Thymus (tissue), 11 donors: Measurements from ENCODE around the gene DGKD. TPM values are rescaled to one million over a fixed set of nuclear protein-coding genes. Genes with fewer than 3 reads are reported as not detected.

Source experiments
- DNase-seq, 9 donors: peaks; one replicate each; pipeline ENCODE4 v3.0.0-alpha.2; 2013; ENCODE audit warnings: low spot score in 9 of 9, low read depth in 6 of 9, missing footprints in 1 of 9
- H3K27ac ChIP-seq, 2 donors: one replicate each; pipeline ENCODE4 v1.5.1; 2013; ENCODE audit warnings: control low read depth in 1 of 2, low read depth in 1 of 2, low read length in 1 of 2, mild to moderate bottlenecking in 1 of 2, moderate library complexity in 1 of 2
- H3K27me3 ChIP-seq, 2 donors: one replicate each; pipeline ENCODE4 v1.5.1; 2013; ENCODE audit warnings: low read length in 1 of 2; ENCODE audit not compliant: control insufficient read depth in 2 of 2, insufficient read depth in 1 of 2
- H3K36me3 ChIP-seq, 2 donors: one replicate each; pipeline ENCODE4 v1.5.1; 2013; ENCODE audit warnings: low read length in 1 of 2, mild to moderate bottlenecking in 1 of 2, moderate library complexity in 1 of 2; ENCODE audit not compliant: control insufficient read depth in 2 of 2, insufficient read depth in 2 of 2
- H3K4me1 ChIP-seq, 2 donors: one replicate each; pipeline ENCODE4 v1.5.1; 2013; ENCODE audit warnings: low read length in 2 of 2; ENCODE audit not compliant: control insufficient read depth in 2 of 2, insufficient read depth in 2 of 2
- H3K4me3 ChIP-seq, 2 donors: one replicate each; pipeline ENCODE4 v1.5.1; 2013; ENCODE audit warnings: low read length in 2 of 2, control low read depth in 1 of 2, mild to moderate bottlenecking in 1 of 2
- H3K9me3 ChIP-seq, 2 donors: one replicate each; pipeline ENCODE4 v1.5.1; 2013; ENCODE audit warnings: low read length in 1 of 2, mild to moderate bottlenecking in 1 of 2; ENCODE audit not compliant: control insufficient read depth in 2 of 2, insufficient read depth in 1 of 2
- WGBS: extraction: QIAGEN DNeasy Blood & Tissue Kit; methylation state at CpG from one replicate; pipeline ENCODE4 v1.1.7; 2013; 5-methylcytosine and 5-hydroxymethylcytosine counted together
- polyA plus RNA-seq: library from polyadenylated mRNA; stranded (reverse); fragments of 200-250 nt; gene quantifications from one replicate; pipeline ENCODE4 v1.2.3, GENCODE V29; 2013
- total RNA-seq: library from RNA; stranded (reverse); fragments of 120-200 nt; gene quantifications from one replicate; pipeline ENCODE4 v1.2.4, GENCODE V29; 2013
- donor health status: healthy.

The DGKD gene
- total and polyA plus RNA-seq, 2 donors, result 8.0 to 23.5 TPM

DNA sequence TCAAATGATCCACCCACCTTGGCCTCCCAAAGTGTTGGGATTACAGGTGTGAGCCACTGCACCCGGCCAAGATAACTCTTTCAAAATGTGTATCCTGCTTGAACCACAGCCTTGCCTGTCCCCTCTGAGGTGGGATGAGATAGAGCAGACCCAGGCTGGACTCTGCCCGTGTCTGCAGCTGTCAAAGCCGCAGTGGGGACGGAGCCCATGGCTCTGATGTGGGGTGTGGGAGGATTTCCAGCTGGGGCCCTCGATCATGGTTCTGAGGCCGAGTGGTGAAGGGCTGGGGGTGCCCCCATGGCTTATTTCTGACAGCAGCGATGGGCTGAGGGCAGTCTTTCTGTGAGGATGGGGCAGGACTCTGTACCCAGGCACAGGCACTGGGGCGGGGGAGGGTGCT, 104.5 kb downstream of the DGKD start:
- H3K27ac ChIP-seq, result no peak overlapping the region
- H3K4me3 ChIP-seq, result no peak overlapping the region
- 98% methylated on average over 8 of the region's 8 CpGs for WGBS
- no peaks in the 10 kb centered on the region for H3K27me3 ChIP-seq
- peaks cover 79 to 90% of the 10 kb centered on the region in 2 donors for H3K36me3 ChIP-seq
- DNase-seq, result no peak
- H3K9me3 ChIP-seq, result no peaks in the 10 kb centered on the region
- H3K4me1 ChIP-seq, result peaks cover 7 to 13% of the 10 kb centered on the region in 2 donors

DNA sequence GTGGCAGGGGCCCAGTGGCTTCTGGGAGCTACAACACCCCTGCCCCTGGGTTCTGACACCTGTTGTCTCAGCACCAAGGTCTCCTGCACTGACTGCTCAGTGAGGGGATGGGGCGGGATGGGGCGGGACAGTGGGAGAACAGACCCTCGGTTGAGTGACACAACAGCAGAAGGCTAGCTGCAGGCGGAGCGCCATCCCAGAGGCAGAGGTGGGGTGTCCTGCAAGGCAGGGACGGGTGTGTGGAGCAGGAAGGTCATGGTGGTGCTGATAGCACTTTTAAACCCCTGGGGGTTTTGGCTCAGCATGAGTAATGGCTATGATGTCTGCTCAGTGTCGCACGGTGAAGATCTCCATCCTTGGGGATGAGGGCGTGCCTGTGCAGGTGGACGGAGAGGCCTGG, 105.1 kb downstream of the DGKD start:
- H3K36me3 ChIP-seq, result peaks cover 79 to 92% of the 10 kb centered on the region in 2 donors
- no peaks in the 10 kb centered on the region for H3K9me3 ChIP-seq
- no peak overlapping the region for H3K4me3 ChIP-seq
- no peak for DNase-seq
- no peaks in the 10 kb centered on the region for H3K27me3 ChIP-seq
- WGBS, result 97% methylated on average over 10 of the region's 10 CpGs
- no peak overlapping the region for H3K27ac ChIP-seq
- peaks cover 7 to 9% of the 10 kb centered on the region in 2 donors for H3K4me1 ChIP-seq

DNA sequence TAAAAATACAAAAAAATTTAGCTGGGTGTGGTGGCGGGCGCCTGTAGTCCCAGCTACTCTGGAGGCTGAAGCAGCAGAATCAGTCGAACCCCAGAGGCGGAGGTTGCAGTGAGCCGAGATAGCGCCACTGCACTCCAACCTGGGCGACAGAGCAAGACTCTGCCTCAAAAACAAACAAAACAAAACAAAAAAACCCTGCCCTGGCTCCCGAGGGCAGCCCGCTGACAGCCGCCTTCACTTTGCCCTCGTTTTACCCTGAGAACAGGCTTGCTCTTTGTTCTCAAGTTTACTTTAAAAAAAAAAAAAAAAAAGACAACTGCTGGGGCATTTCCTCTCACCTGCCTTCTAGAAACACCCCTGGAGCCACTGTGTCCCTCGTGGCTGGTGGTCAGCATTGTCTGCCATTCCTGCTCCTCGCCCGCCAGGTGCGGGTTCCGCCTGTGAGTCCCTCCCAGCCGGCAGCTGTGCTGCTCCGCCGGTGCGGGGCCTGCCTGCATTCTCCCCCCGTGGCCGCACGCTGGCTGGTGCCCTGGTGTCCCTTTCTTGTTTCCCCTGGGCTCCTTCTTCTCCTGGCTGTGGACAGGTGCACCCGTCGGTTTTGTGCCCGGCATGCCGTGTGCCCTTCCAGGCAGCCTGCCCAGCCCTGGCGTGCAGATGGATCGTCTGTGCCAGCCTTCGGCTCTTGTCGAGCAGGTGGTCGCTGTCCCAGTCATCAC, 106.6 kb downstream of the DGKD start:
- Histone ChIP-seq H3K36me3 (peaks cover 76 to 84% of the 10 kb centered on the region in 2 donors), H3K9me3 (no peaks in the 10 kb centered on the region), H3K4me1 (peaks cover 7 to 9% of the 10 kb centered on the region in 2 donors), H3K4me3 (no peak overlapping the region), H3K27ac (no peak overlapping the region), H3K27me3 (no peaks in the 10 kb centered on the region)
- DNase-seq, result peak in 1 of 9 donors; percentile 42
- WGBS, result 85% methylated on average over 32 of the region's 32 CpGs

DNA sequence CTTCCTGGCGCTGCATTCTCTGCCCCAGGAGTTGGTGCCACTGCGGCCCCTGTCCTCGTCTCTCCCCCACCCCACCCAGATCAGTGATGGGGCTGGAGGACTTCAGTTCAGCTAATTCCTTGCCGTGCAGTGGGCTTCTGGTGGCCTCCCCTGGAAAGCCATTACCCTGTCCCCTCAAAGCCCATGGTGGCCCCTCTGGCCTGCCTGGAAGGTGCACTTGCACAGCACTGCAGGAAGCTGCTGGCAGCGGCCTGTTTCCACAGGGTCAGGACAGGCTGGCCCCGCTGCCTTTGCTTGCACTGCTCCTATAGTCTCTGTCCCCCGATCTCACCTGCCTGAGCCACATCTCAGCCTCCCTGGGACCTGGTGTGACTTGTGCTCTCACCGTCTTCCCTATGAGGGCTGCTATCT, 107.2 kb downstream of the DGKD start:
- Histone ChIP-seq H3K36me3 (peaks cover 72 to 81% of the 10 kb centered on the region in 2 donors), H3K27me3 (no peaks in the 10 kb centered on the region), H3K4me1 (peaks cover 7 to 9% of the 10 kb centered on the region in 2 donors), H3K27ac (no peak overlapping the region), H3K9me3 (no peaks in the 10 kb centered on the region), H3K4me3 (no peak overlapping the region)
- WGBS, result 90% methylated on average over 8 of the region's 8 CpGs
- DNase-seq, result no peak

DNA sequence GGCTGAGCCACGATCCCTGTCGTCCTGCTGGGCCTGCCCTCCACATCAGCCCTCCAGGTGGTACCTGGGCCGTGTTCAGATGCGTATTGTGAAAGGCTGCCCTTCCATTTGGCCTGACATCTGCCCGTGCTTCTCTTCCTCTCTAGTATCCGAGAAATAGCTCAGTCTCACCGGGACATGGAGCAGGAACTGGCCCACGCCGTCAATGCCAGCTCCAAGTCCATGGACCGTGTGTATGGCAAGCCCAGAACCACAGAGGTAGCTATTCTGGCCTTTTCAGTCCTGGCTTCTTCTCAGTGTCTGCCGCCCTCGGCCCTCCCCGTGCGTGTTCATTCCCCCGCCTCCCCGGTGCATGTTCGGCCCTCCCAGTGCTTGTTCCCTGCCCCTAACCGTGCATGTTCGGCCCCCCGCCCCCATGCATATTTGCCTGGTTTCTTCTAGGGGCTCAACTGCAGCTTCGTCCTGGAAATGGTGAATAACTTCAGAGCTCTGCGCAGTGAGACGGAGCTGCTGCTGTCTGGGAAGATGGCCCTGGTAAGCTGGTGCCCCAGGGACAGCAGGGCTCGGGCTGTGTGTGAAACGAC, 108.0 kb downstream of the DGKD start:
- WGBS, result 98% methylated on average over 25 of the region's 25 CpGs
- no peaks in the 10 kb centered on the region for H3K27me3 ChIP-seq
- H3K36me3 ChIP-seq, result peaks cover 64 to 83% of the 10 kb centered on the region in 2 donors
- H3K9me3 ChIP-seq, result no peaks in the 10 kb centered on the region
- no peak for DNase-seq
- no peak overlapping the region for H3K27ac ChIP-seq
- peaks cover 7 to 9% of the 10 kb centered on the region in 2 donors for H3K4me1 ChIP-seq
- H3K4me3 ChIP-seq, result no peak overlapping the region

DNA sequence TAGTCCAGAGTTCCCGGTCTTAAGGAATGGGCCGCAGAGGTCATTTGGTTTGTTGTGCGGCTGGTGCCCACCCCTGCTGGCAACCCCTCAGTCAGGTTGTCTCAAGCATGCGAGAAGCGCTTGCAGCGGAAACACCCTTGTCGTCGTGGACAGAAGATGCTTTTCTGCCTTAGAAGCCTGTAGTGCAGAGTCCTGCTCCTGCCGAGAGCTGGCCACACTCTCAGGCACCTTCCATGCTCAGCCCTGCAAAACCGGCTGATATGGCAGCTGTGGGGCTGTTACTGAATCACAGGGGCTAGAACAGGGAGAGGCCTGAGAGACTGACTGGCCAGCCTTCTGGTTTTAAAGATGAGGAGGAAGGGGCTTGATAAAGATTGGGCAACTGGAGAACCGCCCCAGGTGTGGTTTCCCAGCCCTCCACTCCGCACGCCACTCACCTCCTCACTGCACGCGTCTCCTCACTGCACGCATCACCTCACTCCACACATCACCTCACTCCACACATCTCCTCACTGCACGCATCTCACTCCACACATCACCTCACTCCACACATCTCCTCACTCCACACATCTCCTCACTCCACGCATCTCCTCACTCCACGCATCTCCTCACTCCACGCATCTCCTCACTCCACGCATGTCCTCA, 108.7 kb downstream of the DGKD start:
- H3K27me3 ChIP-seq, result no peaks in the 10 kb centered on the region
- no peak for DNase-seq
- WGBS, result 95% methylated on average over 21 of the region's 21 CpGs
- H3K4me3 ChIP-seq, result no peak overlapping the region
- peaks cover 58 to 82% of the 10 kb centered on the region in 2 donors for H3K36me3 ChIP-seq
- H3K27ac ChIP-seq, result no peak overlapping the region
- peaks cover 7 to 9% of the 10 kb centered on the region in 2 donors for H3K4me1 ChIP-seq
- H3K9me3 ChIP-seq, result no peaks in the 10 kb centered on the region

DNA sequence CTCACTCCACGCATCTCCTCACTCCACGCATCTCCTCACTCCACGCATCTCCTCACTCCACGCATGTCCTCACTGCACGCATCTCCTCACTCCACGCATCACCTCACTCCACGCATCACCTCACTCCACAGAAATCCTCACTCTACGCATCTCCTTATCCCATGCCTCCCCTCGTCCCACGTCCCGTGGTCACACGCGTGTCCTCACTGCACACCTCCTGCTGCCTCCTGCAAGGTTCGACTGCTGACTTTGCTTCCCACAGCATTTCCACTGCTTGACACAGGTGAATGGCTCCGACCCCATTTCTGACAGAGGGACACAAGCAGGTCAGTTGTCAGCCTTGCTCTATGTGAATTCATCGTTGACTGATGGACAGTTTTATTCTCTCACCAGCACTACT, 109.3 kb downstream of the DGKD start:
- Histone ChIP-seq H3K4me3 (no peak overlapping the region), H3K27me3 (no peaks in the 10 kb centered on the region)
- DNase-seq, result no peak

DNA sequence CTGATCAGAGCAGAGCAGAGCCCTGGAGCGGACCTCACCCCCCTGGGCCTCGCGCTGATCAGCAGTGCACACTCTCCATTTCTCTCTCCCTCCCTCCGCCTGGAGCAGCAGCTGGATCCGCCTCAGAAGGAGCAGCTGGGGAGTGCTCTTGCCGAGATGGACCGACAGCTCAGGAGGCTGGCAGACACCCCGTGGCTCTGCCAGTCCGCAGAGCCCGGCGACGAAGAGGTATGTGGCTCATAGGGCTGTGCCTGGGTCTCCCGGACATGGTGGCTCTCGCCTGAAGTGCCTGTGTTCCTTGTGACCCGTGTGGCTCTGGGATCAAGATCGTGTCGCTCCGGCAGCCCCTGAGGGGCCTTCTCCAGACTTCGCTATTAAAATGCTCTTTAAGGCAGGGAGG, 109.8 kb downstream of the DGKD start:
- Histone ChIP-seq H3K36me3 (peaks cover 64 to 82% of the 10 kb centered on the region in 2 donors), H3K4me3 (no peak overlapping the region), H3K27me3 (no peaks in the 10 kb centered on the region), H3K27ac (no peak overlapping the region), H3K9me3 (no peaks in the 10 kb centered on the region), H3K4me1 (peaks cover 7 to 9% of the 10 kb centered on the region in 2 donors)
- no peak for DNase-seq
- WGBS, result 98% methylated on average over 19 of the region's 19 CpGs

More for the DNA sequence above, 109.3 kb downstream of the DGKD start:
- peaks cover 7 to 9% of the 10 kb centered on the region in 2 donors for H3K4me1 ChIP-seq
- no peaks in the 10 kb centered on the region for H3K9me3 ChIP-seq
- H3K36me3 ChIP-seq, result peaks cover 64 to 82% of the 10 kb centered on the region in 2 donors
- H3K27ac ChIP-seq, result no peak overlapping the region
- 91% methylated on average over 16 of the region's 16 CpGs for WGBS
